Ecto neural progenitor cell (in vitro differentiated cells): ENCODE data around the gene GNPTAB.

Experiments used
- DNase-seq: peaks from one replicate; pipeline ENCODE4 v3.0.0-alpha.2; 2018; ENCODE audit warnings: low spot score

The GNPTAB gene

GRCh38 chr12:101696251-101697196 is 134.2 kb downstream of the GNPTAB start:
- no peak for DNase-seq

DNA sequence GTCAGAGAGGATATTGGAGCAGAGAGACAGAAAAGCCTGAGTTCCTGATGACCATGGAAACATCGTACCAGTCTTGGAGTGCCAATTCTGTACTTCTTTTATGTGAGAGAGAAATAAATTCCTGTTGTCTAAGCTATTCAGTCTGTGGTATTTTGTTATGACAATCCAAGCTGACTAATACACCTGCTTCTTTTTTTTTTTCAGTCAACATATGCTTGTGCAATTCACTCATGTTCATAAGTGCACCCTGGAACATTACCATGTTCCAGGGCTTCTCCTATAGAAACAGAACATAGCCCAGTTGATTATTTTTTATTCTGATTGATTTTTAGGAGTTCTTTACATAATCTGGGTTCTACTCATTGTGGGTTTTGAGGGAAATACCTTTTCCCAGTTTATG is 135.1 kb downstream of the GNPTAB start:
- no peak for DNase-seq
